C1 segment of cervical spinal cord (tissue), 14 donors: ENCODE results near the gene RAPGEF3.

Experiments
- DNase-seq, 14 donors: peaks; one replicate each; lab custom pipeline; 2025; lab: John Stamatoyannopoulos, UW

The RAPGEF3 gene

DNA sequence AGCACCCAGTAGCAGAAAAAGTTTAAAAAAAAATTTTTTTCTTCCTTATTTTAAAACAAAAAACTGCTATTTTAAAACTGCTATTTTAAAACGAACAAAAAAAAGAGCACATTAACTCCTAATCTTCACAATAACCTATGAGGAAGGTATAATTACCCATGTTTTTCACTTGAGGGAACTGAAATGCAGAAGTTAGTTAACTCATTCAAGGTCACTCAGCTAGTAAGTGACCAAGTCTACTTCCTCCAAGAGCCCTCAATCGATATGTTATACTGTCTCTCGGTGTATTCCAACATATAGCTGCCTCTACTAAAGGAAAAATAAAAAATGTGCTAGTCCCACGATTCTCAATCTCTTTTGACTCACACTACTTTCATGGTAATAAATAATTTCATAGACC lies 60.6 kb downstream of the RAPGEF3 start:
- DNase-seq = no peak

DNA sequence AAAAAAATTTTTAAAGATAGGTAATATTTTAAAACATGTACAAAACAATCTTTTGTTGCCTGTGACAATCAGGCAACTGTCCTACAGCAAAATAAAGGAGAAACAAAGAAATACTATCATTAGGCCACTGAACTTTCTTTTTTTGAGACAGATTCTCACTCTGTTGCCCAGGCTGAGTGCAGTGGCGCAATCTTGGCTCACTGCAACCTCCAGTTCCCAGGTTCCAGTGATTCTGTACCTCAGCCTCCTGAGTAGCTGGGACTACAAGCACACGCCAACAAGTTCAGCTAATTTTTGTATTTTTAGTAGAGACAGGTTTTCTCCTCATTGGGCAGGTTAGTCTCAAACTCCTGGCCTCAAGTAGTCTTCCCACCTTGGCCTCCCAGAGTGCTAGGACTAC lies 69.5 kb downstream of the RAPGEF3 start:
- DNase-seq = no peak

- no peak for DNase-seq
Observed at GRCh38 chr12:47687636-47688035, 71.0 kb downstream of the RAPGEF3 start.

DNA sequence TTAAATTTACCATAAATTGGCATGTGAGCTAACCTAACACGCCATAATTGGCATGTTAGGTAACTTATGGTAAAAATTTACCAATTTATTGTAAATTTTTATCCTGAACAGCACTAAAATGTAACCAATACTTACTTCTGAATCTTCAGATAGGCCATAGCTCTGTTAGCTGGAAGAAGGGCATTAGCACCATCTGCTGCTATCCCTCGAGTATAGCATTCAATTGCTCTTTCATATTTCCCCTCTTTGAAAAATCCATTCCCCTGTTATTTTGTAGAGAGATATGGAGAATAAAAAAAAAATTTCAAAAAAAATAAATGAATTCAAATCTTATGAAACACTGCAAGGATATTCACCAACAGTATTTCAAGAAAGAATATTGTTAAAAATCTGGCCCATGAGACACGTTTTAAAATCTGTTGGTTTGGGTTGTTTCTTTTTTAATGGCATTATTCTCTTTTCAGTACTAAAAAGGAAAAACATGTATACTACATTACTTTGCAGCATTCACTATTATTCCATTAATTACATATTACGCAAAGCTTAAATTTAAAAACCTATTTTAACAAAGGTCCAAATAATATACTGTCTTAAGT lies 71.9 kb downstream of the RAPGEF3 start:
- peak in 1 of 14 donors; percentile 2 for DNase-seq
